Sigmoid colon (tissue), 4 donors: Measurements from ENCODE around the gene SPIN1.

Experiments
- CTCF ChIP-seq, 4 experiments: fragments of 450-650 bp in 3 of 4; fragments of 200-600 bp in 1 of 4; IDR thresholded peaks; one replicate each; pipeline ENCODE4 v1.5.1; 2016 to 2019; ENCODE audit warnings: antibody characterized with exemption in 4 of 4, mild to moderate bottlenecking in 3 of 4, moderate library complexity in 2 of 4
- POLR2A ChIP-seq, 2 donors: fragments of 450-650 bp; IDR thresholded peaks; one replicate each; pipeline ENCODE4 v1.6.1; 2016; ENCODE audit warnings: antibody characterized with exemption in 2 of 2, mild to moderate bottlenecking in 2 of 2, moderate library complexity in 2 of 2
- POLR2AphosphoS5 ChIP-seq, 4 donors: sonication (generic); formaldehyde crosslinking; IDR thresholded peaks; one replicate each; pipeline ENCODE4 v1.6.1; 2017; ENCODE audit warnings: antibody characterized with exemption in 4 of 4

- TF ChIP-seq POLR2AphosphoS5 (IDR thresholded peaks at IDR 0.05) (no peak), CTCF (IDR thresholded peaks at IDR 0.05) (no peak), POLR2A (IDR thresholded peaks at IDR 0.05) (no peak)
These were observed 23.2 kb downstream of the SPIN1 start for GRCh38 chr9:88411471-88411870.
